HG03575 (cell line): ENCODE data around the gene MS4A6A.
"Not testable (repeated sequence)": the region's sequence is repeated elsewhere in the genome, so short reads cannot be mapped to it uniquely, and the experiment has no call there.

Experiments
- ATAC-seq: cut with Tn5 transposase; IDR thresholded peaks from one replicate; pipeline ENCODE4 v1.9.1; 2021; ENCODE audit not compliant: unreplicated experiment, insufficient number of reproducible peaks, low FRiP score; ENCODE audit errors: extremely low read depth

The MS4A6A gene, protein sequence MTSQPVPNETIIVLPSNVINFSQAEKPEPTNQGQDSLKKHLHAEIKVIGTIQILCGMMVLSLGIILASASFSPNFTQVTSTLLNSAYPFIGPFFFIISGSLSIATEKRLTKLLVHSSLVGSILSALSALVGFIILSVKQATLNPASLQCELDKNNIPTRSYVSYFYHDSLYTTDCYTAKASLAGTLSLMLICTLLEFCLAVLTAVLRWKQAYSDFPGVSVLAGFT

DNA sequence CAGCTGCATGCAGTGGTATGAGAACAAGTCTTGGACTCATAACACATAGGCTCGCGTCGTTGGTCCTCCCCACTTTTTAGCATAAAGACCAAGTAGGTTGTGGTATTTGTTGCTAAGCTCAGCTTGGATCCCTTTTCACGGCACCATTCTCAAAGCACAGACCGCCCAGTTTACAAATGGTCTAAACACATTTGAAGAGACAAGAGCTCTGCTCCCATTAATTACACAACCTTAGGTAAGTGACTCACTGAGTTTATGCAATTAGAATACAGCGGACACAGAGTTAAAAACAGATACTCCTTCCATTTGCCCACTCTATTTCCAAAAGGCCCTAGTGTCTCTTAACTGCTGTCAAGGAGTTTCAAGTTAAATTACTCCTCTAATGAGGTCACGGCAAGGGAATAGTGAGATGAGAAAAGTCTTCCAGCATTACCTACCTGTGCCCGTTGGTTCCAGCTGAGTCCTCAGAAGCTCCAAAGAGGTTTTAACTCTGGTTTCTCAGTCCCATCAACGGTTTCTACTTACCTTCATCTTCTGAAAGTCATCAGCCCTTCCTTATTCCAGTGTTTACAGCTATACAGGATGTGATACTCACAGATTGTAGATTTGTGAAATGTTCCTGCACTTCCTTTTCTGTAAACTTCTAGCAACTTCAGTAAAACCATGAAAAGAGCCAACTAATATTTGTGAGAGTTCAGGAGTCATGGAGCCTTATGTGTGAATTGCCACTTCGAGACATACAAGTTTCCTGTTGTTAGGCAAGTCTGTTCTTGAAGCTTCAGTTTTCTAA lies at the start of gene MS4A6A:
Gene MS4A6A (minus strand): TSS at position 543 of the 790 bp plus-strand sequence. CDS start 1,356 bp downstream, outside the sequence.
- no peak for ATAC-seq

DNA sequence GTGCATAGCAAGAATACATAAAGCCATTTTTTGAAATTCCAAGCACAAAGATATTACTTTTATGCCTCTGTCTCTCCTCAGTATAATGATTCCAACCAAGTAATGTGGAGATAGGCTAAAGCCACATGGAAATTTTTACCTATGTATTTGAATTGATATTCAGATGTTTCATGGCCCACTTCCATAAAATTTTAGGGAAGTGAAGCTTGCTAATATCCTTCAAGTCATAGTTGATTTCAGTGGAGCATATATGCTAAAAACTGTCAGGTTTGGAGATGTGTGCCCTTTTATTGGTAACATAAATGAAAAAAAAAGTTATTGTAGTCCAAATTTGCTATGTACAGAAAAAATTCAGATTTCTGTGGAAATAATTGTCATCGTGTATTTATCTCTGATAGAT lies 47.8 kb upstream of the MS4A6A start:
- no peak for ATAC-seq

DNA sequence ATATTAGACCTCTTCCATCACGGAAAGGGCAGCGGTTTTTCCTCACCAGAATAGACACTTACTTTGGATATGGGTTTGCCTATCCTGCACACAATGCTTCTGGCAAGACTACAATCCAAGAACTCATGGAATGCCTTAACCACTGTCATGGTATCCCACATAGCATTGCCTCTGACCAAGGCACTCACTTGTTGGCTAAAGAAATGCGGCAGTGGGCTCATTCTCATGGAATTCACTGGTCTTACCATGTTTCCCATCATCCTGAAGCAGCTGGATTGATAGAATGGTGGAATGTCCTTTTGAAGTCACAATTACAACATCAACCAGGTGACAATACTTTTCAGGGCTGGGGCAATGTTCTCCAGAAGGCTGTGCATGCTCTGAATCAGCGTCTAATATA lies 39.3 kb upstream of the MS4A6A start:
- ATAC-seq: no peak

DNA sequence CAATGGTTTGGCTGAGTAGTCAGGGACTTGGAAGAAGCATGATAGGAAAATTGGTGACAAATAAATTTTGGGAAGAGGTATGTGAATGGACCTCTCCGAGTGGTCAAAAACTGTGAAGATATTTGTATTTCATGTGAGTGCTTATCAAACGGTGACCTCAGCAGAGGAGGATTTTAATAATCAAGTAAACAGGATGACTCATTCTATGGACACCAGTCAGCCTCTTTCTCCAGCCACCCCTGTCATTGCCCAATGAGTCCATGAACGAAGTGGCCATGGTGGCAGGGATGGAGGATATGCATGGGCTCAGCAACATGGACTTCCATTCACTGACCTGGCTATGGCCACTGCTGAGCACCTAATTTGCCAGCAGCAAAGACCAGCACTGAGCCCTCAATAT lies 38.8 kb upstream of the MS4A6A start:
- ATAC-seq: no peak

DNA sequence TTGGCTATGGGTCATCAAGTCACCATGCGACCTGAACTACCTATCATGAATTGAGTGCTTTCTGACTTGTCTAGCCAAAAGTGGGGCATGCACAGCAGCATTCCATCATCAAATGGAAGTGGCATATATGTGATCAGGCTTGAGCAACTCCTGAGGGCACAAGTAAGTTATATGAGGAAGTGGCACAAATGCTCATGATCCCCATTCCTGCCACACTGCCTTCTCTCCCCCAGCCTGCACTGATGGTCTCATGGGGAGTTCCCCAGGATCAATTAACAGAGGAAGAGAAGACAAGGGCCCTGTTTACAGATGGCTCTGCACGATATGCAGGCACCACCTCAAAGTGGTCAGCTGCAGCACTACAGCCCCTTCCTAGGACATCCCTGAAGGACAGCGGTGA lies 38.3 kb upstream of the MS4A6A start:
- ATAC-seq: no peak

DNA sequence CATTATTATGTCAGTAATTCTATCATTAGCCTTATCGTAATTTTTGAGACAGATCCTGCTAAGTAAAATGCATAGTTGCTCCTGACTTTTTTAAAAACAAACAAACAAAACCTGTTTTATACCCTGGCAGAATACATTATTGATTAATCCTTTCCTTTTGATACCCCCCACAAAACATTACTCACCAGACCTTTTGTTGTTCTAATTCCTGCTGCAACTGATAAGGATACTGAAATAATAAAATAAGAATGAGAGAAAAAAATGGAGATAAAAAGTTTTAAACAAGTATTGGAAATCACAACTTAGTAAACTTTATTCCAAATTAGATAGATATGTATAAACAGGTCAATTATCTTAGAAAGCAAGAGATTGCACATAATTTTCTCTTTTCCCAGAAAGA lies 31.5 kb upstream of the MS4A6A start:
- no peak for ATAC-seq

DNA sequence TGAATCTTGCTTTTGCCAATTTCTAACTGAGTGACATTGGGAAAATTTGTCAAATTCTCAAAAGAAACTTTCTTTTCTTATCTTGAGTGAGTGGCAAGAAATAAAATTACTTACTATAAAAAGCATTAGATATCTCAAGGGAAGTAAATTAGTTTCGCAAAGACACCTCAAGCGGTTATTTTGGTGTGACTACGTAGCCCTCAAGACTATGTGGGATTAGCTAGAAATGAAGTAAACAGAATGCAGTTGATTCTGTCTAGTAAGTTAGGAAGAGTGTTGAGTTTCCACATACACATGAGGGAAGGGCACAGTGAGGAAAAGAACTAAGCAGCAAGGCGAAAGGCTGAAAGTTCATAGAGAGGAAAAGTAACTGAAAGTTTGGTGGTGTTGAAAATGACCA lies 28.3 kb upstream of the MS4A6A start:
- no peak for ATAC-seq

DNA sequence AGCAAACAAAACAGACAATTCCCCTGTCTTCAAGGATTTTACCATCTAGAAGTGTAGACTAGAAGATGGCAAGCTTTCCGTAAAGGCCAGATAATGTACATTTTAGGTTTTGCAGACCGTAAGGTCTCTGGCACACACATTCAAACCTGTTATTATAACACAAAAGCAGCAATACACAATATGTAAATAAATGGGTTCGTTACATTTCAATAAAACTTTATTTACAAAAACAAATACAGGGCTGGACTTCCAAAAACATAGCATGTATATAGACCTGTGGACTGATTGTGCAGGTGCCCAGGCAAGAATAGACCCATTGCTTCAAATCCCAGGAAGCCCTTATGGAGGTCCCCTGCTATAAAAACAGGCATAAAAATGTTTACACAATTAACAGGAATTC lies 27.1 kb upstream of the MS4A6A start:
- no peak for ATAC-seq

DNA sequence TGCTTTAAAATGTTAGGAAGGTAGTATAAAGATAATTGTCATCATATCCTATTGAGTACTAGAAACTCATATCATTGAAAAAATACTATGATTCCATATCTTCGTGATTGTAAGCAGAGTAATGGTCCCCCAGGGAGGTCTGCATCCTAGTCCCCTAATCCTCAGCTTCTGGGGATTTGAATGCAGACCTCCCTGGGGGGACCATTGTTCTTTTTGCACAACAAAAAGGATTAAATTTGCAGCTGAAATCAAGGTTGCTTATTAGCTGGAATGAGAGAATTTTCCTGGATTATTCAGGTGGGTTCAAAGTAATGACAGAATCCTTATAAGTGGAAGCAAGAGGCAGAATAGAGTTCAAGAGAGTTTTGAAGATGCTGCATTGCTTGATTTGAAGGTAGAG lies 26.1 kb upstream of the MS4A6A start:
- ATAC-seq: no peak

DNA sequence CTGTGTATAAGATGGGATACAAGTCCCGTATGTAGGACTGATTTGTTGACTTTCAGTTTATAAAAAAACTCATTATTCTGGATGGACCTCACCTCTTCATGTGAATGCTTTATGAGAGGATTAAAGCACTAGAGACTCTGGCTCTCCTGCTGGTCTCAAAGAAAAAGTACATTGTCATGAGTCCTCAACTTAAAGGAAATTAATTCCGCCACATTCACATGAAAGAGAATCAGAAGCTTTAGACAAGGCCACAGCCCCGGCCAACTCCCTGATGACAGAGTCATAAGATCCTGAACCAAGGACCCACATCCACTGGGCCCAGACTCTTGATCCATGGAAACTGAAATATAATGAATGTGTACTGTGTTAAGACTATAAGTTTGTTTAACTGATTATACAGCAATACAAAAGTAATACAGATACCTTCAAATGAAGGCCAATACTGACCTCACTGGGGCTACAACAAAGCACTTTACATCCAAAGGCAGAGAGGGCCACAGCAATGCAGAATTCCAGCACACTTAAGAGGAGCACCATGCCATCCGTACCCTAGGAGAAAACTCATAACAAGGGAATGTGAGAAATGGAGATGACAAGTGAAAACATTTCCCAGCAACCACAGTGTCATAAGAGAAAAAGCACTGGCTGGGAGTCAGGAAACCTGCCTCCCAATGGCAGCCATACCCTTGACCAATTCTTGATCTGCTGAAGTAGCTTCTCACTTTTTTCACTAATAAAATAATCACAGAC lies 25.4 kb upstream of the MS4A6A start:
- no peak for ATAC-seq

DNA sequence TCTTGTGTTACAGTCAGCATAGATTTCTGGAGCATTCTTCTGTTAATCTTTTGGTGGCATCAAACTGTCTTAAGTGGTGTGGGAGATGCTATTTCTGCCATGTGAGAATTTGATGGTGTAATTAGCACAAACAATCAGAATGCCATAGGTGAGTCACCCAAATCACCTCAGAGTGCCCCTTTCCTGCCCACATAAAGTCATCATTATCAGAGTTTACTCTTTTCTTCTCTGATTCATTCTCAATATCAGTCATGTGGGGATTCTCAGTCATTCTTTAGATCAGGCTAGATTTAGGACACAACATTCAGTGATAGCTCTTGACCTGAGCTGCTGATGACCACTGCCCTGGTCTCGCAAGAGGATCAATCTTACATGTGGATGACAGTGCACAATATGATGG lies 23.7 kb upstream of the MS4A6A start:
- no peak for ATAC-seq

DNA sequence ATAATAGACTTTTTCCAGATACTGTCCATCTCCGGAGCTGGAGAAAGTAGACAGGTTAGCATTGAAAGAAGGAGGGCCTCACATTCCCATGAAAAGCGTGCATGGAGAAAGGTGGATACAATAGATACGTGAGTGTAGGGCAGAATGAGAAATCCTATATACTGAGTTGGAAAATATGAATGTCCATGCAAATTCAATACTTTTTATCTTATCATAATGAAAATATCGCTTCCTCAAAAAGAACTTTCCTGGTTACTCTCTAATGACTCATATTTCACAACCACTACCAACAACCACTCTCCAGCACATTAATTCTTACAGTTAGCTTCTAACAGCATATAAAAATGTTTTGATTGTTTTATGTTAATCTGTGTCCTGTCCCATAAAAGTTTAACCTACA lies 22.0 kb upstream of the MS4A6A start:
- ATAC-seq: no peak

DNA sequence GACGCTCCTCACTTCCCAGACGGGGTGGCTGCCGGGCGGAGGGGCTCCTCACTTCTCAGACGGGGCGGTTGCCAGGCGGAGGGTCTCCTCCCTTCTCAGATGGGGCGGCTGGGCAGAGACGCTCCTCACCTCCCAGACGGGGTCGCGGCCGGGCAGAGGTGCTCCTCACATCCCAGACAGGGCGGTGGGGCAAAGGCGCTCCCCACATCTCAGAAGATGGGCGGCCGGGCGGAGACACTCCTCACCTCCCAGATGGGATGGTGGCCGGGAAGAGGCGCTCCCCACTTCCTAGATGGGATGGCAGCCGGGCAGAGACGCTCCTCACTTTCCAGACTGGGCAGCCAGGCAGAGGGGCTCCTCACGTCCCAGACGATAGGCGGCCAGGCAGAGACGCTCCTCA lies 18.5 kb upstream of the MS4A6A start:
- not testable (repeated sequence) for ATAC-seq

DNA sequence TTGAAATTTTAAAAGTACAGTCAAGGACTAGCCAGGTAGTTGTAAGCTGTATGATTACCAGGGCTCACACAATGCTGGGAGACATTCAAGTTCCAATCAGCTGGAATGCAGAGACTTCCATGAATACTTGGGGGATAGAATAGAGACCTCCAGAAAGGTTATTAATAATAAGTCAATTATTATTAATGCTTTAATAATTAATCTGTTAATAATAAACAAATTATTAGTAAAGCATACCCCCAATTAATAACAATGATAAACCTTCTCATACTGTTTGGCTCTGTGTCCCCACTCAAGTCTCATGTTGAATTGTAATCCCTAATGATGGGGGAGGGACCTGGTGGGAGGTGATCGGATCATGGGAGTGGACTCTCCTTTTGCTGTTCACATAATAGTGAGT lies 14.6 kb upstream of the MS4A6A start:
- ATAC-seq: no peak

DNA sequence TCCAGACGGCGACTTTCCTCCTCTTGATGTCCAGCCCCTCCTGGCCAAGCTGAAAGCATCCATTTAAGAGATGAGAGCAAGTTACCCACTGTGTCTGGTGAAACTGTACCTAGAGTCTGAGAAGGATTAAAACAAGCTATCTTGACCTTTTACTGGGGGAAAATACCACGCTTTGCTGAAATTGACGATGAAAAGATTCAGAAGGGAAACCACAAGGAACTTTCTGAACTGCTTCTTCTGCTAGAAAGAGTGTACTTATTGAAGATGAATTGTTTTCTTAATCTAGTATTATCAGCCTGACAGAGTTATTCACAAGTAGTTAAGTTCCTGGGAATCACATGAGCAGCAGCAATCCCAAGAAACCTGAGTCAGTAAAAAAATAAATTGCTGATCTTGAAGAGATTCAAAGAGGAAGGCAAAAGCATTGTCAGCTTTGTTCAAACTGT lies 13.1 kb upstream of the MS4A6A start:
- no peak for ATAC-seq

DNA sequence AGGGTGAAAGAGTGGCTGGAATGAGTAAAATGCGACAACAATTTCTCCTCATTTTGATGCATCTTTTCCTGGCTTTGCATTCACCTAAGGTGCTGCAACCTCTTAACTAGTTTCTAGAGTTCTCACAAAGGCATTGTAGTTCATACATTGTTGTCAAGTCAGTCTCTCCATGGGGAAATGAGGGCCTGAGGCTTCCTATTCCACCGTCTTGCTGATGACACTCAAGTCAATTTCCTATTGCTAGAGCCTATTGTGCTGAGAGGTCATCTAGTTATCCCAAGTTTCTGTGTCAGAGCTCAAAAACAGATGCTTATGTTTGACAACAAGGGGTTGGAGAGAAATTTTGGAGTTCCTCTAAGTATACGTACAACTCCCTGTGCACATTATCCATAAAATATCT lies 11.6 kb upstream of the MS4A6A start:
- ATAC-seq: no peak

DNA sequence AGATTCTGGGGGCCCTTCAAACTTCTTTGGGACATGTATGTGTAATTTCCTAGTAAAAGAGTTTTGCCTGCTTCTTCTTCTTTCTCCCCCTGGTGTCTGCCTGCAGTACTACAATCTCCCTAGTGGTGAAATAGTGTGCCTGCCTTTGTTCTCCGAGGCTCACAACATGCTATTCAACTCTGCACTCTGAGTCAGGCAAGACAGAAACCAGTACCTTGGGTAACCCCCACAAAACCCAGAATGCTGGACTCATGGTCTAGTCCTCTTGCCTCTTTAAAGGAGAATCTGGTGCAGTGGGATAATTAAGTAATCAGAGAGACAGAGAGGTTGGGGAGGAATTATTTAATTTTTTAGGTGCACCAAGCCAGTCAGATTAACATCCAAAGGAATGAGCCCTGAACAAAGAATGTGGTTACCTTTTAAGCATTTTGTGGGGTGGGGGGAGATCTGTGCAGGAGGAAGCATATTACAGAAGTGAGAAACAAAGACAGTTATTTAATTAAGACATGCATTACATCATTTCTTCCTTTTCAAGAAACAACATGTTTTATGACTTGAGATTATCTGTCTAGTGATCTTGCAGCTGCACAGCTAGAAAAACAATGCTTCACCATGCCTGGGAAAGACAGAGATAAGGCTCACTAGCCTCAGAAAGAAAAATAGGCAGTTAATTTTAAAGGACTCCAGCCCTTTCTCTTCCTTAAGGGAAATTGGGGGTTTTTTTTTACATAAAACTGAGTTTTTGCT lies 11.0 kb upstream of the MS4A6A start:
- ATAC-seq: no peak

DNA sequence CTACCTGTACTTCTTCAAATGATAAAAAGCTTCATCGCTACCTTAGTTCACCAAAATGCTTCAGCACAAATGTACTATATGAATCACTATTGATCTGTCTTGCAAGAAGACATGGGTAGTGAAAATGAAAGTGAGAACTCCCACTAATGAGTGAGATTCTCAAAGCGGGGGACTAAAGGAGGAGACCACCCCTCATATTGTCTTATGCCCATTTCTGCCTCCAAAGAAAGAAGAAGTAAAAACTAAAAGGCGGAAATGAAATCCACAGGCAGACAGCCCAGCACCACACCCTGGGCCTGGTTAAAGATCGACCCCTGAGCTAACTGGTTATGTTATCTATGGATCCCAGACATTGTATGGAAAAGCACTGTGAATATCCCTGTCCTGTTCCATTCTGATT lies 9.7 kb upstream of the MS4A6A start:
- ATAC-seq: not testable (repeated sequence)

DNA sequence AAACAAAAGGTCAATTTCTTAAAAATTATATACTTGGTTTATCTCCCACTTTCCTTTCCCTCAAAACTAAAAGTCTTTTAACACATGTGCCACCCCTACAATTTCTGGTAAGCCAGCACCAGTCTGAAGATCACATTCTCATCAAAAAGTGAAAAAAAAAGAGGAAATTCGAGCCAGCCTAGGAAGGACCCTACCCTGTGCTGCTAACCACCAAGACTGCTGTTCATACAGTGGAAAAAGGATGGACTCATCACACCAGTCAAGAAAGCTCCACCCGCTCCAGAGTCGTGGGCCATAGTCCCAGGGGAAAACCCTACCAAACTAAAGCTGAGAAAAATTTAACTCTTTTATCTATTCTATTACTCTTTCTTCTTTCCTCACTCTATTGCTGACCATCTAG lies 5.6 kb upstream of the MS4A6A start:
- ATAC-seq: not testable (repeated sequence)
